HG02870 (cell line): ENCODE results near the gene PLCB3.

Experiments used
- ATAC-seq: cut with Tn5 transposase; IDR thresholded peaks from one replicate; pipeline ENCODE4 v1.9.1; 2021; ENCODE audit warnings: mild to moderate bottlenecking, moderate library complexity; ENCODE audit not compliant: unreplicated experiment

The PLCB3 gene

DNA sequence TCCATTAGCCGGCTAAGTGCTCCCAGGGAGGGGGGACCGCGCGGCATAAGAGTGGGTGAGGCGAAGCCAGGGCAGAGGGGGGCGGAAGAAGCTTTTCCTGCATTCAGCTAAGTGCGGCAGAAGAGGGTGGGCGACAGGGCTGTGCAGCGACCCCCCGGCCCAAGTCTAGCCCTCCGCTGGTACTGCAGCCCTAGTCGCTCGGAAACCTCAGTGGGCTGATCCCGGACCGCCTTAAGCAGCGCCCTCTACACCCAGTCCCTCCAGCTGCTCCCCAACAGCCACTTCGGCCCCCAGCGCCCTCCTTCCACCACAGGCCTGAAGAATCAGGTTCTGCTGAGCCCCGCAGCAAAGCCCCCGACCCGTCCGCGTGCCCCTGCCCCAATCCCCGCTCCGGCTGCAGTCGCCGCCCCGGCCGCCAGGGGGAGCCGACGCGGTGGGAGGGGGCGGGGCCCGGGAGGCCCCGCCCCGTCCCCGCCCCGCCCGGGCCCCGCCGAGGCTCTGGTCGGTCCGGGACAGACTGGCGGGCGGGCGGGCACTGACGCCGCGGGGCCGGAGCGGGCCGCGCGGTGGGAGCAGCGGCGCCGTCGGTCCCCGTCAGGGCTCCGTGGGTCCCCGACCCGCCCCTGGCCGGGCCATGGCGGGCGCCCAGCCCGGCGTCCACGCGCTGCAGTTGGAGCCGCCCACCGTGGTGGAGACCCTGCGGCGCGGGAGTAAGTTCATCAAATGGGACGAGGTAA, at the start of gene PLCB3:
TSS of gene PLCB3 (plus strand) at position 515 of the 737 bp plus-strand sequence. CDS start at position 635, 120 bp downstream.
- ATAC-seq: peak; percentile 31

GRCh38 chr11:64201543-64201942, 49.8 kb upstream of the PLCB3 start:
- ATAC-seq: no peak

GRCh38 chr11:64202992-64203391, 48.3 kb upstream of the PLCB3 start:
- no peak for ATAC-seq

- no peak for ATAC-seq
Measured at GRCh38 chr11:64203421-64204079, 47.8 kb upstream of the PLCB3 start.

DNA sequence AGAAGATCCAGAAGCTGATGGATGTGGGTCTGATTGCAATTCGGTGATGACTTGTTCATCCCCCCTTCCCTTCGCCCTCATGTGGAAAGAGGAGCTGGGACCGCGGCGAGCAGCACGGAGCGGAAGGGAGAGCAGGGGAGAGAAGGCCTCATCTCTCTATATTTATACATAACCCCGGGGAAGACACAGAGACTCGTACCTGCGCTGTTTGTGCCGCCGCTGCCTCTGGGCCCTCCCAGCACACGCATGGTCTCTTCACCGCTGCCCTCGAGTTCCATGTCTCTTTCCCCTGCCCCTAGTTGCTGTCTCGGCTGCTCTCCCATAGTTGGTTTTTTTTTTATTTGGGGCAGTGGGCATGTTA, 47.3 kb upstream of the PLCB3 start:
- no peak for ATAC-seq

DNA sequence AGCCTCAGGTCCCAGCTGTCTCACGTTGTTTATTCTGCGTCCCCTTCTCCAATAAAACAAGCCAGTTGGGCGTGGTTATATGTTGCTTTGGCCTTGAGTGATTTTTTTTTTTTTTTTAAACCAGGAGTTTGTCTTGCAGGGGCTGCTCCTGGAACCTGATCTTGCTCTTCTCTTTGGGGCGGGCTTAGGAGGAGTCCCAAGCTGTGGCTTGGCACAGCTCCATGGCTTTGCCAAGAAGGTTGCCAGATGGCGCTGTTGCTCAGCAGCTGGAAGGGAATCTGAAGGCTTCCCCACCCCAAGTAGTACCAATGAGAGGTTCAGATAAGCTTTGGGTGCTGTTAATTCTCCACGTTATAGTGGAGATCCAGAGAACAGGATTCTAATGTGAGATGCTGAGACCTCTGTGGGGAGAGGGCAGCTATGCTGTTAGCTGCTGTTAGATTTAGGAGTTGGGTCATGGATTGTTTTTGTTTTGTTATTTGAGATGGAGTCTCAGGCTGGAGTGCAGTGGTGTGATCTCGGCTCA, 46.8 kb upstream of the PLCB3 start:
- ATAC-seq: no peak

DNA sequence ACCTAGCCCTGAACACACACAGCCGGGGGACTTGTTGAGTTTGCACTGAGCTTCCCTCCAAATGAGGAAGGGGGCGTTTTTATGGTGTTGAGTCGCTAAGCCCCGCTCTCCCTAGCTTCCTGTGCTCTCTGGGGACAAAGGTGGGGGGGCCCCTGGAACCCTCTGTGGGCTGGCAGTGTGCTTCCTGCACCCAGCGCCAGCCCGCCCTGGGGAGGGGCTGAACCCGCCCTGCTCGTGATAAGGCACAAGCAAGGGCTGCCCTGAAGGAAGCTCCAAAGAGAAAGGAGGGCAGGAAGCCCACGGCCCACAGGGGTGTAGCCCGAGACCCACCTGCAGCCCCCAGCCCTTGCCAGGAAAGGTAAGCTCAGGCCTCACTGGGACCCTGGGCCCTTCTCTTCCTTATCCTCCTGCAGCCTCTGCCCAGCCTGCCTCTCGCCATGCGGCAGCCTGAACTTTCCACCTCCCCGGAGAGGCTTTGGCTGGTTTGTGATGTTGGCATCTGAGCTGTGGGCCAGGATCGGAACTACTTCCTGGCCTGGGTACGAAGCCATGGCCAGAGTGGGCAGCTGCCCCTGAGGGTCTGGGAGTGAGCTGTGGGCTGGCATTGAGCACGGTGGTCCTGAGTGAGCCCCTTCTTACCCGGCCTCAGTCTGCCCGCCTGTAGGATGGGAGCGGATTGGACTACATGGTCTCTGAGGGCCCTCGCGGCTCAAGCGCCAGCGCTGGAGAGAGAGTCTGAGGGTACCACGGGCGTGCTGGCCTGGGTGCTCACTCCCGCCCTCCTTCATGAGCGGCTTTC, 44.7 kb upstream of the PLCB3 start, which contains the start of gene FERMT3:
TSS of gene FERMT3 (plus strand) at position 265 of the 799 bp plus-strand sequence. CDS start 644 bp downstream, outside the sequence.
- no peak for ATAC-seq

DNA sequence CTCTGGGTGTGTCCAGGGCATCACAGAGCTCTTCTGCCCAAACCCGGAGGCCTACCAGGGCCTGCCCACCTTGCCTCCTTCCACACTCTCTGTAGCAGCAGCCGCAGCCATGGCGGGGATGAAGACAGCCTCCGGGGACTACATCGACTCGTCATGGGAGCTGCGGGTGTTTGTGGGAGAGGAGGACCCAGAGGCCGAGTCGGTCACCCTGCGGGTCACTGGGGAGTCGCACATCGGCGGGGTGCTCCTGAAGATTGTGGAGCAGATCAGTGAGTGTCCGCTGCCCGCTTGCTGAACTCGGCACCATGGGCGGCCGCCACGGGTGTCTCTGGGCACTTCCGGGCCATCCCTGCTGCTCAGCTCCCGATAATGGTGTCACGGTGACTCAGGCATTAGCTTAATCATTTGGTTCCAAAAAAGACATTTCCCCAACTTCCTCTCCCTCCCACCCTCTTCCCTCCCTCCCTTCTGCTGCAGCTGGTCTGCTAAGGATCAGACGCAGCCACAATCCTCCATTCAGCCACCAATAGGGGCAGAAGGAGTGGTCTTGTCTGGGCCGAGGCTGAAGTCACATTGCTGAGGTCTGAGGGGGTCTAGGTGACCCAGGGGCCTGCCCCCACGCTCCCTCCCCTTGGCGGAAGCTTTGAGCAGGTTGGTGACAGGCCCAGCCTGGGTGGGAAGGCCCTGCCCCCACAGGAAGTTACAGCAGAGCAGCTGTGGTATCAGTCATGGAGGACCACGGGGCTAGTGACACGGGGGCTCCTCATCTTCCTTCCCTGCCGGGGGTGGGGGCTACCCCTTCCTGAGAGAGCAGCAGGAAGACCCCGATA, 43.9 kb upstream of the PLCB3 start:
- peak; percentile 55 for ATAC-seq

- no peak for ATAC-seq
Measured at GRCh38 chr11:64208086-64208795, 43.1 kb upstream of the PLCB3 start.

DNA sequence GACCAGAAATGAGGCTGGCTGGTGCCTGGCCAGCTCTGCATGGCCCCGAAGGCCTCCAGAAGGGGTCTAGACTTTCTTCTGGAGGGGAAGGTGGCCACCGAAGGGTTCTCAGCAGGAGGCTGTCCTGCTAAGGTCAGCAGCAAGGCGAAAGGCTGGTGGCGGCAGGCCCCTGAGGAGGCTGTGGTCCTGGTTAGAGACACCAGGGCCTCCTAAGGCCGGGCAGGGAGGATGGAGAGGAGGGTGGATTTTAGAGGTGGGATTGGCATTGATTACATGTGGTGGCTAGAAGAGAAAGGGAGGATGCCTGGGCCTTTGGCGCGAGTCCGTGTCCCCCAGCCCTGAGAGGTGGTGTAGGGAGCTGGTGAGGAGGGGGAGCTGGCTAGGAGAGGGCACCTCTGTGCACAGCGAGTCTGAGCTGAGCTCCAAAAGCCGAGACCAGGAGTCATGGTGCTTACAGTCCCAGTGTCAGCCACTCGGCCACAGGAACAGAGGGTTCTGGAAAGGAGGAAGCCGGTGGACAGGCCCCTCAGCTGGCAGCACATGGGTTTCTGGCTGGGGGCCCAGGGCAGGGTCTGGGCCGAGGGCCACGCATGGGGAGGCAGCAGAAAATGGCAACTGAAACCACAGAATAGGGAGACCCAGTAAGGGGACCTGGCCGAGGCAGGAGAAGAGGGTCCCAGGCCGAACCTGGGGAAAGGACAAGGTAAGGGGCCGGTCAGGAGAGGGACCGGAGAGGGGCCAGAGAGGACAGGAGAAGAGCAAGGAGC, 42.4 kb upstream of the PLCB3 start:
- ATAC-seq: no peak

- no peak for ATAC-seq
Measured at GRCh38 chr11:64209563-64209843, 41.8 kb upstream of the PLCB3 start.

- ATAC-seq: no peak
Measured at GRCh38 chr11:64210301-64211020, 40.9 kb upstream of the PLCB3 start.

GRCh38 chr11:64211181-64211872, 40.0 kb upstream of the PLCB3 start:
- ATAC-seq: no peak

- ATAC-seq: no peak
Measured at GRCh38 chr11:64216879-64217278, 34.5 kb upstream of the PLCB3 start.

GRCh38 chr11:64218628-64219353, 32.5 kb upstream of the PLCB3 start:
- no peak for ATAC-seq

- no peak for ATAC-seq
Measured at GRCh38 chr11:64219354-64219684, 32.0 kb upstream of the PLCB3 start.

GRCh38 chr11:64219755-64220154, 31.6 kb upstream of the PLCB3 start:
- no peak for ATAC-seq

DNA sequence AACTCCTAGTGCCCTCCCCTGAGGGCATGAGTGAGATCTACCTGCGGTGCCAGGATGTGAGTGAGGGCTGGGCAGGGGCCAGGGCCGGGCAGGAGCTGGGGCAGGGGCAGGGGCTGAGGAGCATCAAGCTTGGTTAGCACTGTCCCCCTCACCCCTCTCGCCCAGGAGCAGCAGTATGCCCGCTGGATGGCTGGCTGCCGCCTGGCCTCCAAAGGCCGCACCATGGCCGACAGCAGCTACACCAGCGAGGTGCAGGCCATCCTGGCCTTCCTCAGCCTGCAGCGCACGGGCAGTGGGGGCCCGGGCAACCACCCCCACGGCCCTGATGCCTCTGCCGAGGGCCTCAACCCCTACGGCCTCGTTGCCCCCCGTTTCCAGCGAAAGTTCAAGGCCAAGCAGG, 31.1 kb upstream of the PLCB3 start:
- no peak for ATAC-seq
